Calu3 (cell line): Measurements from ENCODE around the gene POU2F2. TPM values are rescaled to one million over a fixed set of nuclear protein-coding genes. Genes with fewer than 3 reads are reported as not detected.
"Not testable (repeated sequence)": the region's sequence is repeated elsewhere in the genome, so short reads cannot be mapped to it uniquely, and the experiment has no call there.

Experiments used
- BruUV-seq: library from RNA; stranded (reverse); fragments of 400-500 nt; replicated peaks from 2 replicates; lab custom pipeline; 2021; lab: Mats Ljungman, UMichigan
- CTCF ChIA-PET: fragments of 300-600 bp; sonication (Branson Sonifier 250); formaldehyde crosslinking; loops from one replicate; lab custom pipeline; 2022; ENCODE audit warnings: antibody characterized with exemption; lab: Charles Lee
- DNase-seq: peaks from one replicate; pipeline ENCODE4 v3.0.0; 2022
- H3K27ac Mint-ChIP-seq: one replicate; pipeline ENCODE4 v1.8.0; 2022; ENCODE audit warnings: mixed read lengths; ENCODE audit not compliant: unreplicated experiment
- H3K27me3 Mint-ChIP-seq: one replicate; pipeline ENCODE4 v1.8.0; 2022; ENCODE audit warnings: mixed read lengths; ENCODE audit not compliant: unreplicated experiment
- H3K36me3 Mint-ChIP-seq: one replicate; pipeline ENCODE4 v1.8.0; 2022; ENCODE audit warnings: mild to moderate bottlenecking, moderate library complexity, mixed read lengths; ENCODE audit not compliant: insufficient read depth, unreplicated experiment
- H3K4me1 Mint-ChIP-seq: one replicate; pipeline ENCODE4 v1.8.0; 2022; ENCODE audit warnings: mild to moderate bottlenecking, low read depth, mixed read lengths; ENCODE audit not compliant: unreplicated experiment
- H3K4me3 Mint-ChIP-seq: one replicate; pipeline ENCODE4 v1.8.0; 2022; ENCODE audit warnings: mild to moderate bottlenecking, low read depth, moderate library complexity, mixed read lengths; ENCODE audit not compliant: unreplicated experiment
- H3K9me3 Mint-ChIP-seq: one replicate; pipeline ENCODE4 v1.8.0; 2022; ENCODE audit warnings: low read depth, mixed read lengths; ENCODE audit not compliant: unreplicated experiment
- intact Hi-C: fragments of 100-400 bp; cut with micrococcal nuclease; formaldehyde crosslinking; loops from one replicate; pipeline ENCODE4 v1.10.0; 2022; ENCODE audit not compliant: unreplicated experiment
- total RNA-seq: library from RNA; stranded (reverse); gene quantifications from 2 replicates; pipeline ENCODE4 v1.2.3, GENCODE V29; 2022
- TF ChIP-seq, protein P1 (sequence below): fragments of 200-600 bp; IDR thresholded peaks from one replicate; pipeline ENCODE4 v1.8.0; 2022; ENCODE audit warnings: antibody characterized with exemption; ENCODE audit not compliant: unreplicated experiment

The POU2F2 gene
- total RNA-seq, 1 experiment from 2014 or later: 4.6 TPM

GRCh38 chr19:42102877-42103276 is 29.4 kb downstream of the POU2F2 start:
- H3K36me3 Mint-ChIP-seq: no peaks in the 10 kb centered on the region
- no peak overlapping the region for H3K4me3 Mint-ChIP-seq
- TF ChIP-seq, protein P1, sequence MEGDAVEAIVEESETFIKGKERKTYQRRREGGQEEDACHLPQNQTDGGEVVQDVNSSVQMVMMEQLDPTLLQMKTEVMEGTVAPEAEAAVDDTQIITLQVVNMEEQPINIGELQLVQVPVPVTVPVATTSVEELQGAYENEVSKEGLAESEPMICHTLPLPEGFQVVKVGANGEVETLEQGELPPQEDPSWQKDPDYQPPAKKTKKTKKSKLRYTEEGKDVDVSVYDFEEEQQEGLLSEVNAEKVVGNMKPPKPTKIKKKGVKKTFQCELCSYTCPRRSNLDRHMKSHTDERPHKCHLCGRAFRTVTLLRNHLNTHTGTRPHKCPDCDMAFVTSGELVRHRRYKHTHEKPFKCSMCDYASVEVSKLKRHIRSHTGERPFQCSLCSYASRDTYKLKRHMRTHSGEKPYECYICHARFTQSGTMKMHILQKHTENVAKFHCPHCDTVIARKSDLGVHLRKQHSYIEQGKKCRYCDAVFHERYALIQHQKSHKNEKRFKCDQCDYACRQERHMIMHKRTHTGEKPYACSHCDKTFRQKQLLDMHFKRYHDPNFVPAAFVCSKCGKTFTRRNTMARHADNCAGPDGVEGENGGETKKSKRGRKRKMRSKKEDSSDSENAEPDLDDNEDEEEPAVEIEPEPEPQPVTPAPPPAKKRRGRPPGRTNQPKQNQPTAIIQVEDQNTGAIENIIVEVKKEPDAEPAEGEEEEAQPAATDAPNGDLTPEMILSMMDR: no peak
- H3K4me1 Mint-ChIP-seq: no peaks in the 10 kb centered on the region
- CTCF ChIA-PET: no interaction called here
- intact Hi-C loops: loop anchor here (10.0 kb wide), 1 partner anchor 222 kb away; the partner anchor contains the start of gene MEGF8
- BruUV-seq: no TSS peak
- no peaks in the 10 kb centered on the region for H3K9me3 Mint-ChIP-seq
- no peak overlapping the region for H3K27ac Mint-ChIP-seq
- no peak for DNase-seq
- H3K27me3 Mint-ChIP-seq: peaks cover 37% of the 10 kb centered on the region

GRCh38 chr19:42100241-42100640 is 32.0 kb downstream of the POU2F2 start:
- CTCF ChIA-PET, DNase-seq, H3K27ac Mint-ChIP-seq, H3K4me3 Mint-ChIP-seq, H3K36me3 Mint-ChIP-seq, H3K9me3 Mint-ChIP-seq, H3K4me1 Mint-ChIP-seq, BruUV-seq: not testable (repeated sequence)
- H3K27me3 Mint-ChIP-seq: peaks cover 10% of the 10 kb centered on the region
- intact Hi-C loops: loop anchor here (10.0 kb wide), 1 partner anchor 225 kb away; the partner anchor contains the start of gene MEGF8

- H3K4me1 Mint-ChIP-seq: no peaks in the 10 kb centered on the region
- peaks cover 2% of the 10 kb centered on the region for H3K27me3 Mint-ChIP-seq
- H3K27ac Mint-ChIP-seq: no peak overlapping the region
- TF ChIP-seq, protein P1: no peak
- CTCF ChIA-PET: interaction anchor here (0.6 to 0.7 kb wide), 2 partner anchors 27 to 109 kb away, joined by 3 read pairs; no protein-coding TSS in a partner anchor
- H3K4me3 Mint-ChIP-seq: no peak overlapping the region
- BruUV-seq: no TSS peak
- DNase-seq: no peak
- intact Hi-C loops: loop anchor here (10.0 kb wide), 1 partner anchor 105 kb away; the partner anchor contains the start of gene ATP1A3
- no peaks in the 10 kb centered on the region for H3K9me3 Mint-ChIP-seq
- H3K36me3 Mint-ChIP-seq: no peaks in the 10 kb centered on the region
Measured at GRCh38 chr19:42099336-42099925, 32.8 kb downstream of the POU2F2 start.

GRCh38 chr19:42098781-42099180 is 33.5 kb downstream of the POU2F2 start:
- BruUV-seq: no TSS peak
- Mint-ChIP-seq H3K36me3 (no peaks in the 10 kb centered on the region), H3K27me3 (no peaks in the 10 kb centered on the region), H3K27ac (no peak overlapping the region), H3K9me3 (no peaks in the 10 kb centered on the region), H3K4me3 (no peak overlapping the region), H3K4me1 (no peaks in the 10 kb centered on the region)
- no peak for DNase-seq
- intact Hi-C loops: loop anchor here (10.0 kb wide), 1 partner anchor 104 kb away; the partner anchor contains the start of gene ATP1A3
- TF ChIP-seq, protein P1: no peak
- CTCF ChIA-PET: interaction anchor here (0.6 kb wide), 1 partner anchor 108 kb away, joined by 3 read pairs; no protein-coding TSS in a partner anchor

- DNase-seq: no peak
- no peak overlapping the region for H3K4me3 Mint-ChIP-seq
- no TSS peak for BruUV-seq
- no peak overlapping the region for H3K27ac Mint-ChIP-seq
- intact Hi-C loops: loop anchor here (10.0 kb wide), 1 partner anchor 103 kb away; the partner anchor contains the start of gene ATP1A3
- no peaks in the 10 kb centered on the region for H3K27me3 Mint-ChIP-seq
- no peaks in the 10 kb centered on the region for H3K4me1 Mint-ChIP-seq
- CTCF ChIA-PET: interaction anchor here (0.7 kb wide), 2 partner anchors 10 to 11 kb away, joined by 3 to 5 read pairs; no protein-coding TSS in a partner anchor
- no peaks in the 10 kb centered on the region for H3K9me3 Mint-ChIP-seq
- TF ChIP-seq, protein P1: no peak
- no peaks in the 10 kb centered on the region for H3K36me3 Mint-ChIP-seq
Measured at GRCh38 chr19:42097461-42097860, 34.8 kb downstream of the POU2F2 start.
